HG03520 (cell line): ENCODE results near the gene DPT.

Source experiments
- ATAC-seq: cut with Tn5 transposase; IDR thresholded peaks from one replicate; pipeline ENCODE4 v1.9.1; 2021; ENCODE audit warnings: mild to moderate bottlenecking, moderate library complexity; ENCODE audit not compliant: unreplicated experiment

DPT gene

DNA sequence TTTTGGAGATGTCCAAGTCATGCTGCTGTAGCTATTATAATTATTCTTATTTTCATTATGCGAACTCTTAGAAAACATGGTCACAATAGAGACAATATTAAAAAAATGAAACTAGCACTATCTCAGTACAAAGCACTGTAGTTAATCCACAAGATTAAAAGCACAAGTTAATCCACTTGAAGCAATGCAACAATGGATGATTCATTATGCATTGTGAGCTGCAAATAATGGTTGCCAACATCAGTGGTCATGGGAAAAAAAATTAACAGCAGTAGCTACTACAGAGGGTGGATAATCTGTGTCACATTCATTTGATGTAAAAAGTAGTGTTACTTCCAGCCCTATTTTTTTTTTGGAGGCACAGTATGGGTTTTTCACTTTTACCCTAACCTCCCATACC, 56.7 kb downstream of the DPT start:
- ATAC-seq: no peak

DNA sequence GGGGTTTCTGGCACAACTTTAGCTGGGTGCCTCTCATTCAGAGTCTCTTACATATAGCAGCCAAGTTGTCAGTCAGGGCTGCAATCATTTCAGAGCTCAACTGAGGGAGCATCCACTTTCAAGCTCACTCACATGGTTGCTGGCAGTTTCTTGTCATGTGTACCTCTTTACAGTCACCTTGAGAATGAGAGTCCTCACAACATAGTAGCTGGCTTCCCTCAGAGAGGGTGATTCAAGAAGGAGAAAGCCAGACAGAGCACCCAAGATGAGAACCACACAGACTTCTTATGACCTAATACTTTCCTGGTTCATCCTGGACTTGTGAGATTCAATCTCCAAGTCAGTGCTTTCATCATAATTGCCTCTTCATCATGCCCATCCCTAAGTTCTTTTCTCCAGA, 57.2 kb downstream of the DPT start:
- ATAC-seq: no peak

DNA sequence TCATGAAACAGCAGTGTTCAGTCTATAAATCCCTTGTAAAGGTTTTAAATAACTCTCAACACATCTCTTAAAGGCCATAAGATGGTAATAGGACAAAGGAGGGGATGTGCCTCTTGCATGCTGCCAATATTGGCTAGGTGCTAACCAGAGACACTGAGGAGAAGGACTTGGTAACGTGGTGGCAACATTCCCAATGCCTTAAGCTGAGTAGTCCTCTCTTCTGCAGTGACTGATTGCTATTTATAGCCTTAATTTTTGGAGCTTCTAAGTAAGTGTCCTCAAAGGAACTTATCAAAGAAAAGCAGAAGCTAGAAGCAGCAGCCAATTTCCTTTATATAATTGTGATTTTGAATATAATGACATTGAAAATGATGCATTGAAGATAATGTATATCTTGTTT, 63.0 kb downstream of the DPT start:
- ATAC-seq: no peak

- no peak for ATAC-seq
Observed at GRCh38 chr1:168664069-168664834, 64.8 kb downstream of the DPT start.

- no peak for ATAC-seq
Observed at GRCh38 chr1:168656485-168656884, 72.5 kb downstream of the DPT start.

DNA sequence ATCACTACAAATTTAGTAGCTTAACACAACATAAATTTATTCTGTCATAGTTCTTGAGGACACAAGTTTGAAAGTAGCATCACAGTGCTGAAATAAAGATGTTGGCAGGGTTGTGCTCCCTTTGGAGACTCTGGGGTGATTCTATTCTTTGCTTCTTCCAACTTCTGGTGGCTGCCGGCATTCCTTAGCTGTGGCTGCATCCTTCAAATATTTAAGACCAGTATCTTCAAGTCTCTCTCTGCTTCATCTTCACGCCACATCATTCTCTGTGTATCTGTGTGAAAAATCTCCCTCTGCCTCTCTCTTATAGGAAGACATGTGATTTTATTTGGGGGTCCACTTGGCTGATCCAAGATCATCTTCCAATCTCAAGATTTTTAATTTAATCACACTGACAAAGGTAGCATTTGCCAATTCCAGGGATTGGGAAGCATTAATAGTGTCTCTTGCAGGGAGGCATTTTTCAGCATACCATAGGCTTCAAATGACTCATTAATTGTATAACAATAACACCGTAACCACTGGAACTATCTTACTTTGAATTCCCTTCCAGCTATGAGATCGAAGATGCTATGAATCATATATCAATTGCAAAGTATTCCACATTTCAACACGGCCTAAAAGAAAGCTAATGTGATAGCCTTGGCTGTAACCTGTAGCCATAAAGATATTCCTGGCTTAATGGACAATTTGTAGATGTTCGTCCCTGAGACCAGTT, 74.6 kb downstream of the DPT start:
- ATAC-seq: no peak

GRCh38 chr1:168653567-168653966, 75.4 kb downstream of the DPT start:
- ATAC-seq: no peak

- ATAC-seq: no peak
Observed at GRCh38 chr1:168645721-168646120, 83.3 kb downstream of the DPT start.
